Smooth muscle cell (in vitro differentiated cells): ENCODE data around the gene ARHGAP35. TPM values are rescaled to one million over a fixed set of nuclear protein-coding genes. Genes with fewer than 3 reads are reported as not detected.

Experiments
- DNase-seq: peaks from one replicate; lab custom pipeline; 2025; ENCODE audit not compliant: unreplicated experiment; lab: John Stamatoyannopoulos, UW
- H2AFZ ChIP-seq: fragments of 200-600 bp; sonication (generic); 2 replicates; pipeline ENCODE4 v1.6.0; 2016; ENCODE audit warnings: antibody characterized with exemption, low read depth, mild to moderate bottlenecking
- H3F3A ChIP-seq: fragments of 200-600 bp; sonication (generic); 2 replicates; pipeline ENCODE4 v1.6.0; 2017; ENCODE audit warnings: antibody characterized with exemption, low read depth
- H3K27ac ChIP-seq: fragments of 200-600 bp; sonication (generic); 2 replicates; pipeline ENCODE4 v1.5.1; 2016; ENCODE audit warnings: low read depth, mild to moderate bottlenecking
- H3K27me3 ChIP-seq: fragments of 200-600 bp; sonication (generic); 2 replicates; pipeline ENCODE4 v1.6.1; 2016; ENCODE audit warnings: low read depth, mild to moderate bottlenecking
- H3K36me3 ChIP-seq: fragments of 200-600 bp; sonication (generic); 2 replicates; pipeline ENCODE4 v1.5.1; 2016; ENCODE audit warnings: low read depth
- H3K4me1 ChIP-seq: fragments of 200-600 bp; sonication (generic); 2 replicates; pipeline ENCODE4 v1.5.1; 2016; ENCODE audit warnings: low read depth
- H3K4me2 ChIP-seq: fragments of 200-600 bp; sonication (generic); 2 replicates; pipeline ENCODE4 v1.6.0; 2016; ENCODE audit warnings: mild to moderate bottlenecking
- H3K4me3 ChIP-seq: fragments of 200-600 bp; sonication (generic); 2 replicates; pipeline ENCODE4 v1.5.1; 2016; ENCODE audit warnings: mild to moderate bottlenecking
- H3K79me2 ChIP-seq: fragments of 200-600 bp; sonication (generic); 2 replicates; pipeline ENCODE4 v1.6.0; 2016; ENCODE audit warnings: low read depth, mild to moderate bottlenecking
- H3K9ac ChIP-seq: fragments of 200-600 bp; sonication (generic); 2 replicates; pipeline ENCODE4 v1.6.0; 2016; ENCODE audit warnings: low read depth
- H3K9me3 ChIP-seq: fragments of 200-600 bp; sonication (generic); replicated peaks from 2 replicates; pipeline ENCODE4 v1.5.1; 2016; ENCODE audit warnings: low read depth
- H4K20me1 ChIP-seq: fragments of 200-600 bp; sonication (generic); 2 replicates; pipeline ENCODE4 v1.6.0; 2016; ENCODE audit warnings: low read depth
- CTCF ChIP-seq: fragments of 200-600 bp; sonication (generic); IDR thresholded peaks from 2 replicates; pipeline ENCODE4 v1.5.1; 2017; ENCODE audit warnings: borderline replicate concordance, mild to moderate bottlenecking, antibody characterized with exemption; ENCODE audit not compliant: insufficient read depth, poor library complexity, severe bottlenecking
- WGBS: methylation state at CpG from one replicate; pipeline ENCODE4 v1.1.7; 2016; ENCODE audit warnings: low lambda C conversion rate; 5-methylcytosine and 5-hydroxymethylcytosine counted together
- polyA plus RNA-seq: library from polyadenylated mRNA; unstranded; fragments of >200 nt; fragmentation: Nextera tagmentation; extraction: Ambion mirVana; gene quantifications from 2 replicates; pipeline ENCODE4 v1.2.1, GENCODE V29; 2016
- total RNA-seq: library from RNA; depleted of rRNA; stranded (reverse); fragments of >200 nt; gene quantifications from 2 replicates; pipeline ENCODE4 v1.2.3, GENCODE V29; 2014

ARHGAP35 gene
- total and polyA plus RNA-seq, 2 experiments from 2014 or later, result 6.9 to 19.8 TPM

GRCh38 chr19:46875234-46875633 is 14.4 kb downstream of the ARHGAP35 start:
- peaks cover 19% of the 10 kb centered on the region for H3F3A ChIP-seq
- no peaks in the 10 kb centered on the region for H3K9me3 ChIP-seq
- no peak overlapping the region for H3K4me2 ChIP-seq
- H3K27ac ChIP-seq, result peak overlapping the region; percentile 45
- peaks cover 3% of the 10 kb centered on the region for H3K4me1 ChIP-seq
- no peak overlapping the region for H3K9ac ChIP-seq
- H3K36me3 ChIP-seq, result no peaks in the 10 kb centered on the region
- H2AFZ ChIP-seq, result no peak overlapping the region
- peaks cover 77% of the 10 kb centered on the region for H3K79me2 ChIP-seq
- no peak for TF ChIP-seq CTCF
- H3K27me3 ChIP-seq, result no peaks in the 10 kb centered on the region
- WGBS, result 78% methylated on average over 4 of the region's 4 CpGs
- H4K20me1 ChIP-seq, result peaks cover 81% of the 10 kb centered on the region
- DNase-seq, result no peak
- no peak overlapping the region for H3K4me3 ChIP-seq

GRCh38 chr19:46875657-46876056 is 14.9 kb downstream of the ARHGAP35 start:
- H3F3A ChIP-seq, result peaks cover 19% of the 10 kb centered on the region
- no peak overlapping the region for H3K4me3 ChIP-seq
- no peak overlapping the region for H3K9ac ChIP-seq
- H3K27me3 ChIP-seq, result no peaks in the 10 kb centered on the region
- peaks cover 3% of the 10 kb centered on the region for H3K4me1 ChIP-seq
- H3K9me3 ChIP-seq, result no peaks in the 10 kb centered on the region
- WGBS, result 85% methylated on average over 6 of the region's 6 CpGs
- no peak overlapping the region for H3K4me2 ChIP-seq
- H2AFZ ChIP-seq, result no peak overlapping the region
- no peaks in the 10 kb centered on the region for H3K36me3 ChIP-seq
- H3K27ac ChIP-seq, result peak overlapping the region; percentile 45
- H4K20me1 ChIP-seq, result peaks cover 79% of the 10 kb centered on the region
- no peak for DNase-seq
- H3K79me2 ChIP-seq, result peaks cover 77% of the 10 kb centered on the region
- no peak for TF ChIP-seq CTCF

GRCh38 chr19:46878613-46879375 is 18.0 kb downstream of the ARHGAP35 start:
- H3K4me1 ChIP-seq, result peaks cover 14% of the 10 kb centered on the region
- peaks cover 24% of the 10 kb centered on the region for H3F3A ChIP-seq
- peak overlapping the region; percentile 82 for H3K27ac ChIP-seq
- H3K27me3 ChIP-seq, result no peaks in the 10 kb centered on the region
- H3K9me3 ChIP-seq, result no peaks in the 10 kb centered on the region
- no peak overlapping the region for H3K4me3 ChIP-seq
- H2AFZ ChIP-seq, result no peak overlapping the region
- H3K4me2 ChIP-seq, result peak overlapping the region; percentile 25
- H3K9ac ChIP-seq, result no peak overlapping the region
- H3K79me2 ChIP-seq, result peaks cover 76% of the 10 kb centered on the region
- WGBS, result 27% methylated on average over 9 of the region's 9 CpGs
- DNase-seq, result no peak
- H3K36me3 ChIP-seq, result no peaks in the 10 kb centered on the region
- TF ChIP-seq CTCF, result no peak
- peaks cover 82% of the 10 kb centered on the region for H4K20me1 ChIP-seq

GRCh38 chr19:46880431-46880830 is 19.6 kb downstream of the ARHGAP35 start:
- no peak for DNase-seq
- no peak for TF ChIP-seq CTCF
- 100% methylated on average over 1 of the region's 1 CpG for WGBS
- Histone ChIP-seq H3K27me3 (no peaks in the 10 kb centered on the region), H3K4me3 (no peak overlapping the region), H3K9me3 (no peaks in the 10 kb centered on the region), H3K4me2 (no peak overlapping the region), H2AFZ (no peak overlapping the region), H3K27ac (no peak overlapping the region), H3K36me3 (no peaks in the 10 kb centered on the region), H4K20me1 (peaks cover 82% of the 10 kb centered on the region), H3K79me2 (peaks cover 81% of the 10 kb centered on the region), H3F3A (peaks cover 24% of the 10 kb centered on the region), H3K9ac (no peak overlapping the region), H3K4me1 (peaks cover 10% of the 10 kb centered on the region)
